Activated T-cell treated with anti-CD3 and anti-CD28 coated beads for 48 hours (primary cell): ENCODE results near the gene CDC42BPA.

ENCODE experiments used
- DNase-seq: peaks from one replicate; pipeline ENCODE4 v3.0.0-alpha.2; 2020; ENCODE audit warnings: low read depth

The CDC42BPA gene

GRCh38 chr1:226991920-226992319, 326.4 kb downstream of the CDC42BPA start:
- DNase-seq, result no peak

- DNase-seq, result peak; percentile 51
Observed at GRCh38 chr1:226990133-226990716, 328.1 kb downstream of the CDC42BPA start.

DNA sequence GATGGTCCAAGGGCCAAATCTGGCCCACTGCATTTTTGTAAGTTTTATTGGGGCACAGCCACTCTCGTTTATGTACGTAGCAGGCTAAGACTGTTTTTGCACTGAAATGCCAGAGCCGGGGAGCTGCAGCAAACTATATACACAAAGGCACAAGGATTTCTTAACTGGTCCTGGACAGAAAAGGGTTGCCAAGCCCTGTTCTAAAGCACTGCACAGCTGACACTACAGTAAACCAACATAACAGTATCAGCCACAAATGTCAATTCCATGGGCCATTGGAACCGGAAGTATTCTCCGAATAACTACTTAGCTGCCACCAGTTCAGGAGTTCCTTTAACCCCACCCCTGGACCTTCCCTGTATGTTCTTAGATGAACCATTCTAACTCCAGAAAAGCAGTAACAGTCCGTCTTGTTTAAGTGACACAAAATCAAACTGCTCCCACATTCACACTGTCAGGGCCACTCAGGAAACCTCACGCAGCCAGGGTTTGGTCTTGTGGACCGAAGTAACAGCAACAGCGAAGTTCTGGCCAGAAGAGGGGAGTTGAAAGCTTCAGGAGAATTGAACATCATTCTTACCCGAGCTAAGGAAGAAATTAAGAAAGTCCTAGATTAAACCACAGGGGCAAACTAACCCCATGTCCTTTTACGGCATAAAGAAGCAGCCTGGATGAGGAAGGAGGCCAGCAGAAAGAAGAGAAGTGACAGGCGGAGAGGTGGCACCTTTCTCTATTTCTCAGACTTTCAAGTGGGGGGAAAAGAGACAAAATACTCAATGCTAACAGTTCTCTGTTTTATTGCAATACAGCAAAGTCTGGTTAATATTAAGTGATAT, 329.0 kb downstream of the CDC42BPA start:
- DNase-seq, result no peak

DNA sequence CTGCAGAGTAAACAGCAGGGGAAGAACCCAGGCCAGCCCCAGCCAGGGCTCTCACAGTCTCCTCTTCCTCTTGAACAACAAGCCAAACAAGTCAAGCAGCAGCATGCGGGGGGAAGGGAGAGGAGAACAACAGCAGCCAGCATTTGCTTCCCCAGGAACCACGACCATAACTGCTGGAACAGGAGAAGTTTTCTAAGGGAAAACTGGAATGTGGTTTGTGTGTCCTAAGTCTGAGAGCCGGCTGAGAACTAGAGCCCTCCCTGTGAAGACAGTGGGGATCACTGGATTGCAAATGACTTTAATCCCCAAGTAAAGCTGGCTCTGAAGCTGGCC, 330.0 kb downstream of the CDC42BPA start:
- DNase-seq, result no peak

- DNase-seq, result no peak
Observed at GRCh38 chr1:226987623-226988333, 330.5 kb downstream of the CDC42BPA start.

GRCh38 chr1:226987179-226987536, 331.1 kb downstream of the CDC42BPA start:
- no peak for DNase-seq

- no peak for DNase-seq
Observed at GRCh38 chr1:226986496-226987178, 331.7 kb downstream of the CDC42BPA start.

DNA sequence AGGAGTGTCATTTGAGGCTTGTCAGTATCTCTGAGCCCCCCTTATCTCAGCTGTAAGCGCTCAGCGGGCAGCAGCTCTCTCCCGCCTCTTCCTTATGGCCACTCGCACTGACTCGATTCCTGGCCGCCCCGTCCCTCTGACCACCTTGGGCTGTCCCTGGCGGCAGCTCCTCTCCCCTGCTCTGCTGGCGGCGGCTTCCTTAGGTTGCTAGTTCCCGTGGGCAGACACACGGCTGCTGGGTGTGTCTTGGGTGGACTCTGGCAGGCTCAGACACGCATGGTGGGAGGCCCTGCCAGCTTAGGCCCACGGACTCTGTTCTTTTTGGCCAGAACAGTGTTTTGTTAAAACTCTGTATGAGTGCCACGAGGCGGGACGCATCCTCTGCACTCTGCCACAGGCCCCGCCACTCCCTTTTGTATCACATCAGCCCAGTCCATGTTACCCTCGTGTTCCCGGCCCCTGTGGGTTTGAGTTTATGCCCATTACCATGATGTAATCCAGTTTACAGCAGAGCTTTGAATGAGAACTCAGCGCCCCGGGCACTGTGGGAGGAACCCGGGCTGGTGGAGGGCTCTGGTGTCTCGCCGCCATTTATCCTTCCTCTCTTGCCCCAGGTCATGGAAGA, 332.3 kb downstream of the CDC42BPA start:
- no peak for DNase-seq

- DNase-seq, result no peak
Observed at GRCh38 chr1:226985239-226985838, 333.0 kb downstream of the CDC42BPA start.

- DNase-seq, result no peak
Observed at GRCh38 chr1:226984521-226985238, 333.6 kb downstream of the CDC42BPA start.

DNA sequence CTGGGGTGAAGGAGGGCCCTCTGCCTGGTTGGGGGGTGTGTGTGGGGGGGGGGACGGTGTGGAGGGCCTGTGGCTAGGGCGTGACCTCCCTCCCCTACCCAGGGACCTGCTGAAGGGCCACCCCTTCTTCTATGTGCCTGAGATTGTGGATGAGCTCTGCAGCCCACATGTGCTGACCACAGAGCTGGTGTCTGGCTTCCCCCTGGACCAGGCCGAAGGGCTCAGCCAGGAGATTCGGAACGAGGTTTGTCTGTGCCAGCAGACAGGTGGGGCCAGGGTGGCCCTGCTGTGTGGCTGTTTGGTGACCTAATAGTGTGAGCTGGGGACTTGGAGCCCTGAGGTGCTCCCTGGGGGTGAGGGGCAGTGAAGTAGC, 334.3 kb downstream of the CDC42BPA start:
- no peak for DNase-seq

DNA sequence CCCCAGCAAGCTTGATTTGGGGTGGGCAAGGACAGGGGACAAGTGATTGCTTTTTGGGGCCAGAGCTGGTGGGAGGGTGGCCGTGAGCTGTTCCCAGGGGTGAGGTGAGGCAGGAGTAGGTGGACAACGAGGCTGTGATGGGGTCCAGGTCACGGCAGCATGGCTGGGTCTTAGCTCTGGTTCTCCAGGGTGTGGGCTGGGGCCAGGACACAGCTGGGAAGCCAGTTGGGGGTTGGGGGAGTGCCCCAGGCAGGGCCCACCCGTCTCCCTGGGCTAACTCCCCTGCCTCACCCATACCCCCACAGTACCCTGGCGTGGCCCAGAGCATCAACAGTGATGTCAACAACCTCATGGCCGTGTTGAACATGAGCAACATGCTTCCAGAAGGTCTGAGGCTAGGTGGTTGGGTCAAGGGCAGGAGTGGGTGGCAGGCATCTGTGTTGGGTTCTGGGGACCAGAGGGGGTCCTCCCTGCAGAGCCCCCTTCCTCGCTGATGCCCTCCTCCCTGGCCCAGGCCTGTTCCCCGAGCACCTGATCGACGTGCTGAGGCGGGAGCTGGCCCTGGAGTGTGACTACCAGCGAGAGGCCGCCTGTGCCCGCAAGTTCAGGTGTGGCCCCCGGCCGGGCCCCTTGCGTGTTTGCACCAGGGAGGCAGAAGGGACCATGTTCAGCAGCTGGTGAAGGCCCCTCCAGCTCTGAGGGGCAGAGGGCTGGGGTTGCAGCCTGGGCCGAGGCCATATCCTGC, 334.9 kb downstream of the CDC42BPA start:
- DNase-seq, result no peak

DNA sequence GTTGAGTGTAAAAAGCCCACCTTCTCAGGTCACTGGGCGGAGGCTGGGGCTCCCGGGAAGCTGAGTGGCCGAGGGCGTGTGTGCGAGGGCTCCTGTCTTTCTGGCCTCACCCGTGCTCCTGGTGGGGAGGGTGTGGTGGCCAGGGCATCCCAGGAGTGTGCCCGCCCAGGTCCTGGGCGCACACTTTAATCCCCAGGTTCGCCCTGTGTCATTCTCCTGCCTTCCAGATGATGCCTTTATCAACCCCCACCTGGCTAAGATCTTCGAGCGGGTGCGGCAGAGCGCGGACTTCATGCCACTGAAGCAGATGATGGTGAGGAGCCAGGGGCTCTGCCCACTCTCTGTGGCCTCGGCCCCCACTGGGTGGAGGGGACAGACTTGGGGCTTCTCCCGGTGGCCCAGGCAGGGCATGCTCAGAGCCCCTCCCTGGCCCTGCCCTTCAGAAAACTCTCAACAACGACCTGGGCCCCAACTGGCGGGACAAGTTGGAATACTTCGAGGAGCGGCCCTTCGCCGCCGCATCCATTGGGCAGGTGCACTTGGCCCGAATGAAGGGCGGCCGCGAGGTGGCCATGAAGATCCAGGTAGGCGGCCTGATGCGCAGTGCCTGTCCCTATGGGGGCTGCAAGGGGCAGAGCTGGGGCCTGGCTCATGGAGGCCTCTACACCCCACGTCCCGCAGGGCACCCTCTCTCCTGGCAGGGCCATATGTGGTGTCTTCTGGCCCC, 335.7 kb downstream of the CDC42BPA start:
- DNase-seq, result no peak

DNA sequence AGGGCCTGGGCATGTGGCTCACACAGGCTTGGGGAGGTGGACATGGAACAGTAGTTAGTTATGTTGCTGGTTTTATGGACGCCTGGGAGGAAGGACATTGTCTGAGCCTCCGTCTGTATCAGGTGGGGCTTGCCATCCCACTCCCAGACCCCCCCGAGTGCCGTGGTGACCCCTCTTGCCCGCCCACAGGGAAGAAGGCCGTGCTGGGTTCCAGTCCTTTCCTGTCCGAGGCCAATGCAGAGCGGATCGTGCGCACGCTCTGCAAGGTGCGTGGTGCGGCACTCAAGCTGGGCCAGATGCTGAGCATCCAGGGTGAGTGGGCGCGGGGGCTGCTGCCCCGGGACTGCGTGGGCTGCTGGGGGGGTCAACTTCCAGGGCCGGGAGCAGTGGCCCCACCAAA, 336.5 kb downstream of the CDC42BPA start:
- no peak for DNase-seq

DNA sequence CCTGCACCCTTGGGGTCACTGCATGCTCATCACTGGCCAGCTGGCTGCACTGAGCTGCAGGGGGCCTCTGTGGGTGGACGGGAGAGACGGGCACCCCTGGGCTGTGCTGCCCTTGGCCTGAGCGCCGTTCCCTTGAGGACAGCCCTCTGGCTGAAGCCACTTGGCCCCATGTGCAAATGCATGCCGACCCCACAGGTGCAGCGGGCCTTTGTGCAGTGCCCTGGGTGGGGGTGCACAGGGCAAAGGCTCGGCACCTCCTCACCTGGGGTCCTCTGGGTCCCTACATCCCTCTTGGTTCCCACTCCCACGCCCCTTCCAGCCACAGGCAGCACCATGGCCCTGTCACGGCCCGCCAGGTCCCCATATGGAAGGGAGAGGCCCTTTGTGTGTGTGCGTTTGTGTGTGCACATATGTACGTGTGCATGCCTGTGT, 336.9 kb downstream of the CDC42BPA start:
- DNase-seq, result no peak

DNA sequence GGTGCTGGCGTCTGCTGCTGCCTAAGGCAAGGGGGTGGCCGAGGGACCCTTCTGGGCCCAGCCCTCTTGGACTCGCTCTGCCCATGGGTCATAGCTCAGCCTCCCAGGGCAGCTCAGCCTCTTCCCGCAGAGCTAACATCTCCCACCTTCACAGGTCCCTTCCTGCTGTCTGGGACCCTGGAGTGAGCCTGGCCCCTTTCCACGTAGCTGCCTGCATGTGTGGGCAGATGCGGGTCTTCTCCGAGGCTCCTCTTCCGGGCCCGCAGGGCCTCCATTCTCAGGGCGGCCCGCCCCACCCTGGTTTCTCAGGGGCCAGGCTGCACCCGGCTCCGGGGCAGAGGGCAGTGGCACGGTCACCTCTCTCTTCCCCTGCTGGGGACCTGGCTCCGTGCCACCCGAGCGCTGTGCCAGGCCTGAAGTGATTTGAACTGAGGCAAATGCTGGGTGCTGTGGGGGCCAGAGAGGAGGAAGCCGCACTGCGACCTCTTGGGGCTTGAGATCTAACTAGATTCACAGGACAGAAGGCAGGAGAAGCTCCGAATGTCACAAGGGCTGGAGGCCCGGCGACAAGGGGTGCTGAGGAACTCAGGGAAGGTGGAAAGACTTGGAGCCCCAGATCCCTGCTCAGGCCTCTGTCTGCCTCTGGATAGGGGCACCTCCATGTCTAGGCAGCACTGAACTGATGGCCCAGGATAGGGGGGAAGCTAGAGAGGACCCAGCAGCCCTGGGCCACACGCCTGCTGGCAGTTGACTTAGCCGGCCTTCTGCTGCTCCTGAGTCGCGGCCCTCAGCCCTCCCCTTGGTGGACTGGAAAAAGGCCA, 337.5 kb downstream of the CDC42BPA start:
- no peak for DNase-seq

DNA sequence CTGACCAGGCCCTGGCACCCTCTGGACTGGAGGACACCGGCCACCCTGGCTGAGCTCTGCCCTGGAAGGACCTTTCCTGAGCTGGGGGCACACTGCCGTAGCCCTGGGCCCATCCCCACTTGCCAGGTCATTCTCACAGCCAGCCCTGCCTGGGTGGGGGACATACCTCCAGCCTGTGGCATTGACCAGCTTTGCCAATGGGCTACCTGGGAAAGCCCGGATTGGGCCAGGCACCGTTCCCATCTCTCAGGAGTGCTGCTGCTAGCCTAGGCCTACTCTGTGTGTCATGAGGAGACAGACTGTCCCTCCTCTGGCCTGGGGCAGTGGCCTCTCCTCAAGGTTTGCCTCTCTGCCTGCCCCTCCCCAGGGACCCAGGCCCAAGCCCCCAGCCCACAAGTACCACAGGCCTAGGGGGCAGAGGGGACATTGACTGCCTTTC, 338.2 kb downstream of the CDC42BPA start:
- no peak for DNase-seq

GRCh38 chr1:226979517-226980121, 338.7 kb downstream of the CDC42BPA start:
- no peak for DNase-seq
